HuH-7.5 (cell line): ENCODE data around the gene C12orf42.

Source experiments
- DNase-seq: peaks from one replicate; pipeline ENCODE4 v3.0.0; 2011; ENCODE audit warnings: low spot score

The C12orf42 gene

GRCh38 chr12:103257763-103258162 is 238.0 kb downstream of the C12orf42 start:
- DNase-seq, result no peak
